B cell (primary cell): ENCODE measurements around the gene PROM1. TPM values are rescaled to one million over a fixed set of nuclear protein-coding genes. Genes with fewer than 3 reads are reported as not detected.

ENCODE experiments used
- ATAC-seq: fragments of 200-7000 bp; cut with Tn5 transposase; one replicate; pipeline ENCODE4 v1.10.0; 2021; ENCODE audit warnings: low read depth, mild to moderate bottlenecking, moderate number of reproducible peaks, moderate library complexity
- CTCF ChIA-PET: fragments of 350-600 bp; sonication (Branson Sonifier 250); formaldehyde crosslinking; loops from one replicate; lab custom pipeline; 2021; ENCODE audit warnings: antibody characterized with exemption, inconsistent platforms; lab: Charles Lee
- POLR2A ChIA-PET: fragments of 350-600 bp; sonication (Branson Sonifier 250); formaldehyde crosslinking; loops from one replicate; lab custom pipeline; 2021; ENCODE audit warnings: antibody characterized with exemption; lab: Charles Lee
- DNase-seq: peaks from one replicate; pipeline ENCODE4 v3.0.0; 2013
- H2AFZ ChIP-seq: 2 replicates; pipeline ENCODE4 v1.6.1; 2012; ENCODE audit warnings: mild to moderate bottlenecking, low read depth, low read length; ENCODE audit not compliant: insufficient read depth, poor library complexity, severe bottlenecking
- H3K27ac ChIP-seq, 2 donors: 1 replicate in 1 of 2; 2 replicates in 1 of 2; pipeline ENCODE4 v1.5.1; 2012 to 2013; ENCODE audit warnings: low read length in 2 of 2, mild to moderate bottlenecking in 2 of 2, moderate library complexity in 1 of 2
- H3K27me3 ChIP-seq, 4 experiments: fragments of 200-600 bp in 1 of 4; sonication (generic) in 1 of 4; replicated peaks in 1 of 4; 1 replicate in 2 of 4; 2 replicates in 2 of 4; pipeline versions ENCODE4 v1.6.1 to v1.7.0; 2013 to 2016; ENCODE audit warnings: low read length in 3 of 4, mild to moderate bottlenecking in 2 of 4, mixed read lengths in 1 of 4, moderate library complexity in 1 of 4; ENCODE audit not compliant: insufficient read depth in 4 of 4, control insufficient read depth in 3 of 4; ENCODE audit errors: control extremely low read depth in 1 of 4
- H3K36me3 ChIP-seq, 2 experiments: replicated peaks in 1 of 2; 1 replicate in 1 of 2; 2 replicates in 1 of 2; pipeline versions ENCODE4 v1.6.1 to v1.7.1; 2013; ENCODE audit warnings: low read length in 1 of 2; ENCODE audit not compliant: insufficient read depth in 2 of 2, control insufficient read depth in 1 of 2; ENCODE audit errors: control extremely low read depth in 1 of 2, extremely low read depth in 1 of 2
- H3K4me1 ChIP-seq, 2 donors: fragments of 200-600 bp in 1 of 2; sonication (generic) in 1 of 2; 1 replicate in 1 of 2; 2 replicates in 1 of 2; pipeline versions ENCODE4 v1.5.1 to v1.6.1; 2013 to 2017; ENCODE audit warnings: low read length in 2 of 2; ENCODE audit not compliant: control insufficient read depth in 2 of 2, insufficient read depth in 2 of 2
- H3K4me2 ChIP-seq: replicated peaks from 2 replicates; pipeline ENCODE3; 2012; ENCODE audit warnings: mild to moderate bottlenecking, low read depth, low read length; ENCODE audit not compliant: poor library complexity, severe bottlenecking
- H3K4me3 ChIP-seq, 5 experiments: fragments of 200-600 bp in 1 of 5; sonication (generic) in 1 of 5; 1 replicate in 3 of 5; 2 replicates in 2 of 5; pipeline versions ENCODE4 v1.5.1 to v1.7.0; 2011 to 2016; ENCODE audit warnings: low read length in 4 of 5, mild to moderate bottlenecking in 4 of 5, low read depth in 2 of 5, control low read depth in 1 of 5, moderate library complexity in 1 of 5; ENCODE audit not compliant: insufficient read depth in 1 of 5; ENCODE audit errors: control extremely low read depth in 1 of 5, extremely low read depth in 1 of 5
- H3K79me2 ChIP-seq: fragments of 200-600 bp; sonication (generic); one replicate; pipeline ENCODE4 v1.6.0; 2016; ENCODE audit warnings: low read length; ENCODE audit not compliant: control insufficient read depth, insufficient read depth
- H3K9ac ChIP-seq: fragments of 200-600 bp; sonication (generic); 2 replicates; pipeline ENCODE4 v1.6.1; 2017; ENCODE audit warnings: mild to moderate bottlenecking, low read length, moderate library complexity
- H3K9me3 ChIP-seq, 3 donors: one replicate each; pipeline versions ENCODE4 v1.6.1 to v1.7.1; 2013; ENCODE audit warnings: low read length in 2 of 3; ENCODE audit not compliant: control insufficient read depth in 2 of 3, insufficient read depth in 1 of 3; ENCODE audit errors: control extremely low read depth in 1 of 3
- H4K20me1 ChIP-seq: 2 replicates; pipeline ENCODE4 v1.6.0; 2012; ENCODE audit warnings: mild to moderate bottlenecking, low read length; ENCODE audit not compliant: insufficient read depth, control insufficient read depth, poor library complexity, severe bottlenecking
- H3K27ac Mint-ChIP-seq: one replicate; pipeline ENCODE4 v1.8.0; 2021; ENCODE audit warnings: mixed read lengths
- H3K27me3 Mint-ChIP-seq: one replicate; pipeline ENCODE4 v1.8.0; 2021; ENCODE audit warnings: mixed read lengths
- H3K4me1 Mint-ChIP-seq: one replicate; pipeline ENCODE4 v1.8.0; 2021; ENCODE audit warnings: mixed read lengths
- H3K4me3 Mint-ChIP-seq: one replicate; pipeline ENCODE4 v1.8.0; 2021; ENCODE audit warnings: mixed read lengths
- H3K9me3 Mint-ChIP-seq: one replicate; pipeline ENCODE4 v1.8.0; 2022; ENCODE audit warnings: mixed read lengths; ENCODE audit not compliant: insufficient read depth
- CTCF ChIP-seq: fragments of 200-600 bp; IDR thresholded peaks from one replicate; pipeline ENCODE4 v1.8.0; 2022; ENCODE audit warnings: antibody characterized with exemption, mild to moderate bottlenecking
- EZH2 ChIP-seq: IDR thresholded peaks from 2 replicates; pipeline ENCODE4 v1.6.1; 2012; ENCODE audit warnings: borderline replicate concordance, low read depth, mild to moderate bottlenecking, moderate library complexity, low read length; ENCODE audit not compliant: insufficient read depth, poor library complexity, severe bottlenecking
- WGBS: methylation state at CpG from one replicate; pipeline ENCODE4 v1.1.5; 2013; ENCODE audit warnings: missing lambda C conversion rate; ENCODE audit not compliant: insufficient coverage; 5-methylcytosine and 5-hydroxymethylcytosine counted together
- intact Hi-C: fragments of 100-400 bp; cut with micrococcal nuclease; formaldehyde crosslinking; loops from one replicate; pipeline ENCODE4 v1.10.0; 2022
- polyA plus RNA-seq: library from polyadenylated mRNA; depleted of rRNA; stranded (reverse); fragments of >200 nt; gene quantifications from 2 replicates; pipeline ENCODE4 v1.2.3, GENCODE V29; 2012
- total RNA-seq, 2 donors: library from RNA; stranded (reverse); fragments of 120-200 nt in 1 of 2; gene quantifications; 1 replicate in 1 of 2; 2 replicates in 1 of 2; pipeline versions ENCODE4 v1.2.3 to v1.2.4, GENCODE V29; 2013 to 2022

PROM1 gene
- total and polyA plus RNA-seq, 2 donors (not counting 1 experiment from before 2014, with no cell fraction given), result 0.04 TPM; not detected in 1

GRCh38 chr4:16001484-16001858 is 82.4 kb downstream of the PROM1 start:
- Histone ChIP-seq H3K4me3 (no peak overlapping the region), H3K79me2 (no peaks in the 10 kb centered on the region), H4K20me1 (no peaks in the 10 kb centered on the region), H3K9me3 (no peaks in the 10 kb centered on the region), H3K27ac (no peak overlapping the region), H3K27me3 (no peaks in the 10 kb centered on the region), H3K36me3 (no peaks in the 10 kb centered on the region), H2AFZ (peak overlapping the region; percentile 26), H3K4me1 (no peaks in the 10 kb centered on the region), H3K9ac (no peak overlapping the region), H3K4me2 (no peak overlapping the region)
- ATAC-seq (peak; percentile 81), DNase-seq (peak; percentile 68)
- H3K27ac Mint-ChIP-seq, result no peak overlapping the region
- CTCF ChIA-PET, result interaction anchor here (0.6 to 7.3 kb wide), 15 partner anchors 13 to 272 kb away, joined by 3 to 61 read pairs (median 4); no protein-coding TSS in a partner anchor
- H3K4me1 Mint-ChIP-seq, result no peaks in the 10 kb centered on the region
- TF ChIP-seq EZH2 (no peak), CTCF (peak; percentile 82)
- H3K27me3 Mint-ChIP-seq, result no peaks in the 10 kb centered on the region
- no peak overlapping the region for H3K4me3 Mint-ChIP-seq
- intact Hi-C loops, result loop anchor here (1.0 to 2.0 kb wide), 3 partner anchors 119 to 523 kb away; no protein-coding TSS in a partner anchor
- WGBS, result 13% methylated on average over 4 of the region's 4 CpGs
- POLR2A ChIA-PET, result no interaction called here
- H3K9me3 Mint-ChIP-seq, result no peaks in the 10 kb centered on the region

GRCh38 chr4:16000708-16001483 is 82.9 kb downstream of the PROM1 start:
- no peaks in the 10 kb centered on the region for H3K27me3 Mint-ChIP-seq
- no peaks in the 10 kb centered on the region for H3K9me3 Mint-ChIP-seq
- Histone ChIP-seq H3K36me3 (no peaks in the 10 kb centered on the region), H3K4me2 (no peak overlapping the region), H3K4me1 (no peaks in the 10 kb centered on the region), H4K20me1 (no peaks in the 10 kb centered on the region), H3K27me3 (no peaks in the 10 kb centered on the region), H3K27ac (no peak overlapping the region), H3K4me3 (no peak overlapping the region), H3K79me2 (no peaks in the 10 kb centered on the region), H3K9me3 (no peaks in the 10 kb centered on the region), H3K9ac (no peak overlapping the region), H2AFZ (peak overlapping the region; percentile 26)
- 92% methylated on average over 12 of the region's 12 CpGs for WGBS
- TF ChIP-seq CTCF (no peak), EZH2 (no peak)
- H3K4me1 Mint-ChIP-seq, result no peaks in the 10 kb centered on the region
- POLR2A ChIA-PET, result no interaction called here
- DNase-seq (no peak), ATAC-seq (no peak)
- intact Hi-C loops, result loop anchor here (1.0 to 2.0 kb wide), 3 partner anchors 119 to 522 kb away; no protein-coding TSS in a partner anchor
- H3K27ac Mint-ChIP-seq, result no peak overlapping the region
- no peak overlapping the region for H3K4me3 Mint-ChIP-seq
- CTCF ChIA-PET, result interaction anchor here (0.6 to 7.3 kb wide), 14 partner anchors 12 to 271 kb away, joined by 3 to 61 read pairs (median 4); no protein-coding TSS in a partner anchor
